Medulla oblongata (tissue), 1 donor: ENCODE data around the gene TMC2.
"Not testable (repeated sequence)": the region's sequence is repeated elsewhere in the genome, so short reads cannot be mapped to it uniquely, and the experiment has no call there.

Experiments used
- DNase-seq: peaks from one replicate; pipeline ENCODE4 v3.0.0-alpha.2; 2015; ENCODE audit errors: extremely low spot score

TMC2 gene

DNA sequence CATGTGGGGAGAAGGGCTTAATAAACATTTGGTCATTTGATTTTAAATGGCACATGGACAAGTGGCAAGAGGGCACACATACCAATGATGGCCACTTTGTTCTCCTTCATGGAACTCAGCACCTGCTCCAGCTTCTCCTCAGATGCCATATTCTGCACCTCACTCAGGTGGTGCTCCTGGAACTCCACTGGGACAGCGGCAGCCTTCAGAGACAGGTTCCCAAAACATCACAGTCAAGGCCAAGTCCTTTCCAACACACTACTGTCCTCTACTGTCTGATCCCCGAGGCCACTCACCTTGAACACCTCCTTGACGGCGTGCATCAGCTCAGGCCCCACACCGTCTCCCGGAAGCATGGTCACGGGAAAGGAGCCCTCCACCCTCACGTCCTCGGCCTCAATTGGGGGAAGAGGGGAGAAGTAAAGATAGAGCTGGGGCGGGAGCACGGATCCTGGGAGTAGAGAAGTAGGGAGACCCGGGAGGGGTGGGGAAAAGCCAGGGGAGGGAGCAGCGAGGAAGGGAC is 127.1 kb downstream of the TMC2 start:
- no peak for DNase-seq

DNA sequence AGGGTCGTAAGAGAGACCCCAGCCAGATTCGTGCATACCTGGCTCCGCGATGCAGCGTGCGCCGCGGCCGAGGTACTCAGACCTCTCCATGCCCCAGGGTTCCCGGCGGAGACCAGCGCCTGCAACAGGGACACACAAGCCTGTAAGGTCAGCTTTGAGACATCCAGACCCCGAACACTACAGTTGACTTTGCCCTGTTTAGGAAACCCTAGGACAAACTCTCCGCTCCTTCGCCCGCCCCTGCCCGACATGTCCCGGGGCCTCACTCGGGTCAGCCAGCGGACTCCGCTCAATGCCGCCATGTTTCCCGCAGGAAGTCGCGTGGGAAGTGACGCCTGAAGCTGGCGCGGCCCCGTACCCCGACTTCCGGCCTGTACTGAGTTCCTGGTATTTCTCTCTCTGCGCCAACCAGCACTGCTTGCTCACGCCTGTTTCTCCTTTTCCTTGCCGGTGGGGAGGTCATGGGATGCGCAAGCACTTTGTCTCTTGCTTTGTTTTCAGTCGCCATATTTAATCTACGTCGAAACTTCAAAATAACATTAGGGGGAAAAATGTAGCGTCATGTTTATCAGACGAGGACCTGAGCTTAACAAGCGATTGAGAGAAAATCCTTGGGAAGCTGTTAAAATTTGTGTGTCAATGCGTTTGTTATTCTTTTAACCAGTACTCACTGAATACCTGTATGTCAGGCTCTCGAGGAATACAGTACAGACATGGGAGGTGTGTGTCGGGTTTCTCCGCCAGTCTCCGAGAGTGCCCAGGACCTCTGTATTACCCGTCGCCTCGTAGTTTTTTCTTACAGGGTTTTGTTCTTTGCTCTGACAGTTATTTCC is 127.7 kb downstream of the TMC2 start, which contains the start of gene IDH3B:
Gene IDH3B (minus strand): TSS at position 330 of the 833 bp plus-strand sequence. CDS start 28 bp downstream, at position 302.
- DNase-seq = peak; percentile 93

DNA sequence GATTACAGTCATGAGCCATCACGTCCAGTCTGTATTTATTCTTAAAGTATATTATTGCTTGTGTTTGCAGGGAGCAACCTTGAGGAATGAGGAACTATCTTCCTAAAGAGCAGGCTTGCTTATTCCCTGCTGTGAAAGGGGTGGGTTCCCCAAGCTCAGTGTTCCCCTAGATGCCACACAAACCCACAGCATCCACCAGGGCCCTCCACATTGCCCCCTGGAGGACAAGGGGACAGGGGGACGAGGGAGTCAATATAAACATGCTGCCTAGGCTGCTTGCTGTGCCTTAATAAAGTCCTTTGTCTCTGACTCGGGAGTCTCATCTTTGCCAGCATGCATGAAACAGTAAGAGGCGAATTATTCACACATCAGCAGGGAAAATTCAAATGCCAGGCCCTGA is 135.6 kb downstream of the TMC2 start:
- DNase-seq = no peak

DNA sequence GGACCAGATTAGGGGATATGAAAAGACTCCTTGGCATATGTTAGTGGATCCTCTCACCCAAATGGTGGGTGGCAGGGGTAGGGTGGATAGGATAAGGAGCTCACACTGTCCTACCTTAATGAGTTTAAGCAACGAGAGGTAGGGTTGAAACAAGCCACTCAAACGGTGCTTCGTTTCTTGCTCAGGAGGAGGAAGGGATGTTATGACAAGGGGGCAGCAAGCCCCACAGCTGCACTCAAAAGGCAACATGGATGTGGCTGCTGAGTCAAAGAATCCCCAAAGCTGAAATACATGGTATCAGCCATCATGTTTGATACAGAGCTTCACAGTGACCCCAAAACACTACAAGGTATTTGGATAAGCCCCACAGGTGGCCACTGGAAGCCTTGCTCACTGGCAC is 136.1 kb downstream of the TMC2 start:
- no peak for DNase-seq

DNA sequence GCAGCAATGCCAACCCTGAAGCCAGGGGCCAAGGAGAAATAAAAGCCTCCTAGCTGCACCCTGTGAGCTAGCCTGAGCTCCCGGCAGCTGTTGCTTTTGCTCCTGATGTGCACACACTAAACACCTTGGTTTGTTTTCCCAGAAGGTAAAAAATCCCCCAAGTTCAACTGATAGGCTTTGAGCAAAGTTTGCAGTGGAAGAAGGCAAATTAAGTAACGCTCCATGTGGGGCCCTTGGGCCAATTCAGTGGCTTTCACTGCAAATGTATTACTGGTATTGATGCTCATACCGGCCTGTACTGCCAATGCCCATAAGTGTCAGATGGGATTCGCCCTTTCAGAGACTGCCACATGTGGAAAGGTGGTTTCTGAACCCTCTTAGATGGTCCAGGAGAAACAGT is 137.1 kb downstream of the TMC2 start:
- no peak for DNase-seq

DNA sequence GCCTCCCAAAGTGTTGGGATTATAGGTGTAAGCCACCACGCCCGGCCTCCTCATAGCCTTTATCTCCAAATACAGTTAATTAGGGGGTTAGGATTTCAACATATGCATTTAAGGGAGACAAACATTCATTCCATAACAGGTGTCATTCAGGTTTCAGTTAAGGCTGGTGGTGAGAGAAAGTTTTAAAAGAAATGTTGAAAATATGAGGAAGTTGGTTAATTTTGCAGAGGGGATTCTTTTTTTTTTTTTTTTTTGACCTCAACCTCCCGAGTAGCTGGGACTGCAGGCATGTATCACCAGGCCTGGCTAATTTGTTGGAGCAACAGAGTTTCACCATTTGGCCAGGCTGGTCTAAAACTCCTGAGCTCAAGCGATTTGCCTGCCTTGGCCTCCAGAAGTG is 143.7 kb downstream of the TMC2 start:
- DNase-seq = no peak

DNA sequence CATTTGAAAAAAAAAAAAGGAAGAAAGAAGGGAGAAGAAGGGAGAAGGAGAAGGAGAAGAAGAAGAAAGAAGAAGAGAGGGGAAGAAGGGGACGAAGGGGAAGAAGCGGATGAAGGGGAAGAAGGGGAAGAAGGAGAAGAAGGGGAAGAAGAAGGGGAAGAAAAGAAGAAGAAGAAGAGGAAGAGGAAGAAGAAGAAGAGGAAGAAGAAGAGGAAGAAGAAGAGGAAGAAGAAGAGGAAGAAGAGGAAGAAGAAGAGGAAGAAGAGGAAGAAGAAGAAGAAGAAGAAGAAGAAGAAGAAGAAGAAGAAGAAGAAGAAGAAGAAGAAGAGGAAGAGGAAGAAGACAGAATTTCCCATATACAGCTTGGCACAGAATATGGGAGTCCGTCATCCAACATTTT is 145.7 kb downstream of the TMC2 start:
- DNase-seq = not testable (repeated sequence)

DNA sequence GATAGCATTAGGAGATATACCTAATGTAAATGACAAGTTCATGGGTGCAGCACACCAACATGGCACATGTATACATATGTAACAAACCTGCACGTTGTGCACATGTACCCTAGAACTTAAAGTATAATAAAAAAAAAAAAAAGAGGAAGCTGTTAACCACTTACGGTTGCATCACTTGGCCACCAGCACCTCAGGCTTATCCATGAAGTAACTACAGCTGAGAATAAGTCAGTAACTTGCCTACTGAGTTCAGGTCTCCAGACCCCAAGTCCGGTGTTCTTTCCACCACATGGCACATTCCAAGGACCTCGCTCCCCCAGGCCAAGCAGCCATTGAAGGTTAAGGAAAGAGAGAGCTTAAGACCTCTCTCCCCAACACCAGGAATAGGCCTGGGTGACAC is 148.4 kb downstream of the TMC2 start:
- DNase-seq = not testable (repeated sequence)

DNA sequence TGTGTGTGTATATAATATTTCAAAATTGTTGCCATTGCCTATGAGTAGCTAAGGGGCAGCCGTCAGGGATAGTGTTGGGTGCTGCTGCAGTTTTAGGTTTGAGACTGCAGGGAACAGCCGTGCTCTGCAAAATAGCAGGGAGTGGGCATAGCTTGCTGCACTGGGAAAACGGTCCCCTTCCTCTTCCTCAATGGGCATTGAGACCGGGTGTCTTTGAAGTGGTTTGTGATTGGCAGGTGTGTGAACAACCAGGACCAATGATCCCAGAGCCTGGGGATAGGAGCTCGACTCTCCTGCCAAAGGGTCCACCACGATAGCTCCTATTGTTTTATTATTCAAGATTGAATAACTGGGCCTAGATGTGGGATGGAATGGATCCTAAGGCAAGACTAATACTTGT is 151.1 kb downstream of the TMC2 start:
- DNase-seq = no peak

DNA sequence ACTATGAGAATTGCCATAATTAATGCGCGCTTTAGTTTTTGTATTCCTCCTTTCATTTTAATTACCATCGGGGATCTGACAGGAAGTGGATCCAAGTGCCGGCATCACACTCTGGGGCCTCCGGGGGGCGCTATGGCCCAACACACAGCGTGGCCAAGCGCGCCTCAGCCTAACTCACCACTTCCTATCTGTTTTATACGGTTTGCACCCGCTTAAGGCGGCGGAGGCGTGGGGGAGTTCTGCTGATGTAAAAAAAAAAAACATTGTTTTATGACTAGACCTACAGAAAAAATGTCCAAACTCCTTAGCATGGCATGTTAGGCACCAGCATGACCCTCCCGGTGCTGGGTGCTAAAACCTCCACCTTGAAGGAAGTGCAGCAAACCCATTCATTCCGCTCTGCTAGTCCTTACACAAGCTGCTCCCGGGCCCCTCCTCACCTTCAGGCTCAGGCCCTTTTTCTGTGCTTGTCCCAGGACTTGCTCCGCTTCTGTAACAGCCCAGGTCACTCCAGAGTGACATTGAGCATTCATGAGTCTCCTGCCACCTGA is 151.7 kb downstream of the TMC2 start:
- DNase-seq = peak; percentile 64

DNA sequence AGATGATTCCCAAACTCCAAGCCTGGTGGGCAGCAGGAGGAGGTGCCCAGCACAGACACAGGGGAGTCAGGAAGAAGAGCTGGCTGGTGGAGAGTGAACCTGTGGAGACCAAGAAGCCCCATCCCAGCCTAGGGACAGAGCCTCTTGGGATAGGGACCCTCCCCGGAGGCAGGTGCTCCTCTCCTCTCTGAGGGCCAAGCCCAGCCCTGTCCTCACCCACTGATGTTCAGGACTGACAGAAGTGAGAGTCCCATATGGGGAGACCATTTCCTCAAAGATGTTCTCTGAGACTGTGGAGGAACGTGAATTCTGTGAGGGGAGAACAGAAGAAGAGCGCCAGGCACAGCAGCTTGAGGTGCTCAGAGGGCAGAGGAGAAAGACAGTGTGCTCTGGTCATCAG is 153.8 kb downstream of the TMC2 start:
- no peak for DNase-seq

DNA sequence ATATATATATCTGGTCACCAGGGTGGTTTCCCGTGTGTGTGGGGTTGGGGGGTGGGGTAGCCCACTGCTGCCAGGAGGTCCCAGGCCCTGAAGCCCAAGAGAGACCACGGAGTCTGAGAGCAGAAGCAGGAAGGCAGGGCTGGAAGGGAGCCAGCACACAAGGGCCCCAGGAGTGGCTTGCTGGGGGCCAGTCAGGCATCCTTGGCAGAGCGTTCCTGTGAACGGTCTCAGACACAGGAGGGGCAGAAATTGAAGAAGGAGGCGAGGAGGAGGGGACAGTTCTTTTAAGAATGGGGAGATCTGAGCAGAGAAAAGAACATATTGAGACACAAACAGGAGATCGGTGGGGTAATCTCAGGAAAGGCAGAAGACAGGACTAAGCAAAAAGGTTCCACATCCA is 154.3 kb downstream of the TMC2 start:
- DNase-seq = no peak

DNA sequence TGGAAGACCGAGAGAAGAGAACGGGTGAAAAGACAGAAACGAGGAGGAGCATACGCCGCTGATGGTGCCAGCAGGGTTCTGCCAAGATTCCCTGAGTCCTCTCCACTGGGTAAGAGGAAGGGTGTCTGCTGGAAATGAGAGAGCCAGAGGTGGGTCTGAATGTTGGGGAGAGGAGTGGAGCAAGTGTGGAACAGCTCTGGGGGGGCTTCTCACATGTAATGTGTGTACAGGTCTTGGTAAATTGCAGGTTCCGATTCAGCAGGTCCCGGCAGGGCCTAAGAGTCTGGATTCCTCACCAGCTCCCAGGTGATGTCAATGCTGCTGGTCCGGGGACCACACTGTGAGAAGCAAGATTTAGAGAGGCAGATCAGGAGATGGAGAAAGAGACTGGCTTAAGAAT is 154.8 kb downstream of the TMC2 start:
- no peak for DNase-seq
